NCI-H1930 (cell line): ENCODE results near the gene ZNF318.
"Not testable (repeated sequence)": the region's sequence is repeated elsewhere in the genome, so short reads cannot be mapped to it uniquely, and the experiment has no call there.

Experiments
- DNase-seq, 2 experiments: peaks; one replicate each; lab custom pipeline; 2025; lab: John Stamatoyannopoulos, UW

The ZNF318 gene, protein sequence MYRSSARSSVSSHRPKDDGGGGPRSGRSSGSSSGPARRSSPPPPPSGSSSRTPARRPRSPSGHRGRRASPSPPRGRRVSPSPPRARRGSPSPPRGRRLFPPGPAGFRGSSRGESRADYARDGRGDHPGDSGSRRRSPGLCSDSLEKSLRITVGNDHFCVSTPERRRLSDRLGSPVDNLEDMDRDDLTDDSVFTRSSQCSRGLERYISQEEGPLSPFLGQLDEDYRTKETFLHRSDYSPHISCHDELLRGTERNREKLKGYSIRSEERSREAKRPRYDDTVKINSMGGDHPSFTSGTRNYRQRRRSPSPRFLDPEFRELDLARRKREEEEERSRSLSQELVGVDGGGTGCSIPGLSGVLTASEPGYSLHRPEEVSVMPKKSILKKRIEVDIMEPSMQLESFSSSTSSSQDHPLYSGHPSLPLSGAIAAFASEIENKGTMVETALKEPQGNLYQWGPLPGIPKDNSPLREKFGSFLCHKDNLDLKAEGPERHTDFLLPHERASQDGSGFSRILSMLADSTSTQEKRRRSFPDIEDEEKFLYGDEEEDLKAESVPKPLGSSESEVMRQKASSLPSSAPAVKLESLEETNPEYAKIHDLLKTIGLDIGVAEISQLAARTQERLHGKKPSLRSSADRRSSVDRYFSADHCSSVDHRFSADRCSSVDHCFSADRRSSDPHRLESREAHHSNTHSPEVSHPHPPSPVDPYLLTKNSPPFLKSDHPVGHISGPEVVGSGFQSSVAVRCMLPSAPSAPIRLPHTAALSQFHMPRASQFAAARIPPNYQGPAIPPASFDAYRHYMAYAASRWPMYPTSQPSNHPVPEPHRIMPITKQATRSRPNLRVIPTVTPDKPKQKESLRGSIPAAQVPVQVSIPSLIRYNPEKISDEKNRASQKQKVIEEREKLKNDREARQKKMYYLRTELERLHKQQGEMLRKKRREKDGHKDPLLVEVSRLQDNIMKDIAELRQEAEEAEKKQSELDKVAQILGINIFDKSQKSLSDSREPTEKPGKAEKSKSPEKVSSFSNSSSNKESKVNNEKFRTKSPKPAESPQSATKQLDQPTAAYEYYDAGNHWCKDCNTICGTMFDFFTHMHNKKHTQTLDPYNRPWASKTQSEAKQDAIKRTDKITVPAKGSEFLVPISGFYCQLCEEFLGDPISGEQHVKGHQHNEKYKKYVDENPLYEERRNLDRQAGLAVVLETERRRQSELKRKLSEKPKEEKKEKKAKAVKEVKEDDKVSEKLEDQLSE (N-terminal part only)

DNA sequence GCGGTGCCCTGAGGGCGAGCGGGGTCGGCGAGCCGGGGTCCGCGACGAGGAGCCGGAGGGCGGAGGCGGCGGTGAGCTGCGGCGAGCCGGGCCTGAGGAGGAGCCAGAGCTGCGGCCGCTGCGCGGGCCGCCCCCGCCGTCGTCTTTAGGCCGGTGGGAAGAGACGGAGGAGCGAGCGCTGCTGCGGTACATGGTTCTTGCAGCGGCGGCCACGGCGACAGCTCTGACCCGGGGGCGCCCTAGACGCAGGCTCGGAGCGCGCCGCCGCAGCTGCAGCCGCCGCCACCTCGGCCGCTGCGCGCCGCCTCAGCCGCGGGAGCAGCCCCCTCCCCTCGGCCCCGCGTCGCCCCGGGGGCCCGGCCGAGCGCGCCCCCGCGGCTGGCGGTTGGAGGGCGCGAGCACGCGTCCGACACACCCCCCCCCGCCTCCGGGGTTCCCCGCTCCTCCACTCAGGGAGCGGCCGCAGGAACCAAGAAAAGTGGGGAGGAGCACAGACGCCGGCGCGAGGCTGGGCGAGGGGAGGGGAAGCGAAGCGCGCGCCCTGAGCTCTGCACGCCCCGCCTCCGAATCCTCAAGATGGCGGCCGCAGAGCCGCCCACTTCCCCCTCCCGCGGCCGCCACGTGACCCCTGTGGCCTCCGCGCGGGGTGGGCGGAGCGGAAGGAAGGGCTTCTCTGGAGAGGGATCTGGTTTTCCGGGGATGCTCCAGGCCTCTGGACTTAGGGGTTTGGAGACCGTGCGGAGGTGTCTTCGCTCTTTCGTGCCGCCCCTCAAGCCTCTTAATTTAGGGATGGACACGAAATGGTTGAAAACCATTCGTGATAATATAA is at the start of gene ZNF318:
Gene ZNF318, minus strand, starts transcription at position 474 of the 829 bp plus-strand sequence. Its CDS starts 282 bp downstream, at position 192.
- peak; percentile 96 to 98 for DNase-seq

GRCh38 chr6:43416935-43417334 is 47.5 kb upstream of the ZNF318 start:
- DNase-seq = no peak

- DNase-seq = not testable (repeated sequence)
Observed at GRCh38 chr6:43415275-43415674, 45.8 kb upstream of the ZNF318 start.

DNA sequence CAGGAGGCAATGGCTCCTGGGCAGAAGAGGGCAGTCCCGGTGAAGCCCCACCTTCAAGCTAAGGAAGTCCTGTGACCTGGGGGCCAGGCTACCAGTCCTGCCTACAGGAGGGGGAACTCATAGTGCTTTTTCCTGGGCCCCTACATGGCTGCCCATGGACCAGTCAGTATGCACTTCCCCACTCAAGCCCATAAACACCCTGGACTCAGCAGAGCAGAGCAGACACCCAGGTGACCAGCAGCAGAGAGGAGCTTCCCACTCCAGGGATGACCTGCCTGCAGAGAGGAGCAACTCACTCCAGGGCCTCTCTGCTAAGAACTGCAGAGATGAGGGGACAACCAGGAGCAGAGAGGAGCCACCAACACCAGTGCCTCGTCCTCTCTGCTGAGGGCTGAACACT is 43.6 kb upstream of the ZNF318 start:
- no peak for DNase-seq

DNA sequence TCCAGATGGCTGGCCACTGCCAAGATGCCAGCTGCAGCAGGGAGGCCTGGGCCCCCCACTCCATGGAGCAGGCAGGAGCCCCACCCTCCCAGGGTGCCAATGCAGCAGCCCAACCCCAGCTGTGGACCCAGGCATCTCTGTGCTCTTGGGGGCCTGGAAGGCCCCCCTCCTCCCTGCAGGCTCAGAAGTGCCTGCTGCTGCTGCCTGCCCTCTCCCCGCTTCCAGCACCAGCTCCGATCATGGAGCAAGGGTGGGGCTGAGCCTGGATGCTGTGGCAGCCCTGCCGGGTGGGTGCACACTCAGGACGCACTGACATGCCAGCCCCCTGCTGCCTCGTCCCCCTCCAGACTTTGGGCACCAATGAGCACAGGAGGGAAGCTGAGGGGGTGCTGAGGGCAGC is 43.1 kb upstream of the ZNF318 start:
- DNase-seq = no peak

DNA sequence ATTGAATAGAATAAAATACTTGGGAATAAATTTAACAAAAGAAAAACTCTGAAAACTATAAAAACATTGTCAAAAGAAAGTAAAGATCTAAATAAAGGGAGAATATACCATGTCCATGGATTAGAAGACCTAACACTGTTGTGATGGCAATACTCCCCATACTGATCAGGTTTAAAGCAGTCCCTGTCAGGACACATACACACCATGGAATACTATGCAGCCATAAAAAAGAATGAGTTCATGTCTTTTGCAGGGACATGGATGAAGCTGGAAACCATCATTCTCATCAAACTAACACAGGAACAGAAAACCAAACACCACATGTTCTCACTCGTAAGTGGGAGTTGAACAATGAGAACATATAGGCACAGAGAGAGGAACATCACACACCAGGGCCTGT is 41.3 kb upstream of the ZNF318 start:
- not testable (repeated sequence) for DNase-seq

- DNase-seq = no peak
Observed at GRCh38 chr6:43408259-43408658, 38.8 kb upstream of the ZNF318 start.

- DNase-seq = no peak
Observed at GRCh38 chr6:43407296-43407695, 37.8 kb upstream of the ZNF318 start.

GRCh38 chr6:43405354-43405753 is 35.9 kb upstream of the ZNF318 start:
- no peak for DNase-seq

DNA sequence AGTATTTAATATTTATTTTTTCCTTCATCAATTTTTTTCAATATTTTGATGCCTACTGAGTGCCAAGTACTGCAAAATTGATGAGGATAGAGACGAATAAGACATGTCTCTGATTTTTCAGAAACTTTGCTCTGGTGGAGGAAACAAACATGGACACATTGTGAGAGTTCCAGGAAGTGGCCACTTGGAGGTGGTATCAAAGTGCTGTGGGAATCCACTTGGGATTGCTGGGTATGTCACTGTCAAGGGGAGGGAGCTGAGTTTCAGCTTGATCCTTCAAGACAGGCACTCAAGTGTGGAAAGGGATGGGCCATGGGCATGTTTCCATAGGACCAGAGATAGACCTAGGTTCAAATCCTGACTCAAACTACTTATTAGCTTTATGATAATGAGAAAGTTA is 33.4 kb upstream of the ZNF318 start:
- no peak for DNase-seq

- no peak for DNase-seq
Observed at GRCh38 chr6:43401730-43402129, 32.3 kb upstream of the ZNF318 start.

GRCh38 chr6:43399932-43400487 is 30.6 kb upstream of the ZNF318 start:
- no peak for DNase-seq

DNA sequence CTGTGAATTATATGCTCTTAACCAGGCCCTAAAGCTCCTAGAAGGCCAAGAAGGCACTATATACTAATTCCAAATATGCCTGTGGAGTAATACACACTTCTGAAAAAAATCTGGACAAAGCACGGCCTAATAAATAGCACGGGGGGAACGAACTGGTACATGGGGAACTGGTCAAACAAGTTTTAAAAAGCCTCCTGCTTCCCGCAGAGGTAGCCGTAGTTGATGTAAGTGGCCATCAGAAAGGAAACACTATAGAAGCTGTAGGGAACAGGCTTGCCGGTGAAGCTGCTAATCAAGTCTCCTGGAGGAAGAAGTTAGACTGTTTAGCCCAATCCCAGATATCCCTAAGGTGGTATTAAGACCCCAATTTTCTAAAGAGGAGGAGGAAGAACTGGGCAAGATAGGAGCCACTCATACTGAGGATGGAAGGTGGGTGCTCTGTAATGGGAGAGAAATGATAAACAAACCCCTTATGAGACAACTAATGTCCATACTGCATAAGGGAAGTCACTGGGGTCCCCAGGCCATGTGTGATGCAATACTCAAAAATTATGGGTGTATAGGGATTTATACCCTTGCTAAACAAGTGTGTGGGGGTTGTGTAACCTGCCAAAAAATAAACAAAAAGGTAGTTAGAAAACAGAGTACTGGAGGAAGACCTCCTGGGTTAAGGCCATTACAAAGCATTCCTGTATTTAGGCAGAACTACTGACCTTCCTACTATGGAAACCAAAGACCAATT is 27.1 kb upstream of the ZNF318 start:
- DNase-seq = no peak

GRCh38 chr6:43395776-43396175 is 26.3 kb upstream of the ZNF318 start:
- DNase-seq = no peak

- no peak for DNase-seq
Observed at GRCh38 chr6:43394982-43395381, 25.5 kb upstream of the ZNF318 start.

GRCh38 chr6:43393602-43394001 is 24.2 kb upstream of the ZNF318 start:
- no peak for DNase-seq

DNA sequence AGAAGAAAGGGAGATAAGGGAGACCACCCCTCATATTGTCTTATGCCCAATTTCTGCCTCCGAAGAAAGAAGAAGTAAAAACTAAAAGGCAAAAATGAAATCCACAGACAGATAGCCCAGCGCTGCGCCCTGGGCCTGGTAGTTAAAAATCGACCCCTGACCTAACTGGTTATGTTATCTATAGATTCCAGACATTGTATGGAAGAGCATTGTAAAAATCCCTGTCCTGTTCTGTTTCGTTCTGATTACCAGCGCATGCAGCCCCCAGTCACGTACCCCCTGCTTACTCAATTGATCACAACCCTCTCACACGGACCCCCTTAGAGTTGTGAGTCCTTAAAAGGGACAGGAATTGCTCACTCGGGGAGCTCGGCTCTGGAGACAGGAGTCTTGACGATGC is 23.7 kb upstream of the ZNF318 start:
- DNase-seq = not testable (repeated sequence)

DNA sequence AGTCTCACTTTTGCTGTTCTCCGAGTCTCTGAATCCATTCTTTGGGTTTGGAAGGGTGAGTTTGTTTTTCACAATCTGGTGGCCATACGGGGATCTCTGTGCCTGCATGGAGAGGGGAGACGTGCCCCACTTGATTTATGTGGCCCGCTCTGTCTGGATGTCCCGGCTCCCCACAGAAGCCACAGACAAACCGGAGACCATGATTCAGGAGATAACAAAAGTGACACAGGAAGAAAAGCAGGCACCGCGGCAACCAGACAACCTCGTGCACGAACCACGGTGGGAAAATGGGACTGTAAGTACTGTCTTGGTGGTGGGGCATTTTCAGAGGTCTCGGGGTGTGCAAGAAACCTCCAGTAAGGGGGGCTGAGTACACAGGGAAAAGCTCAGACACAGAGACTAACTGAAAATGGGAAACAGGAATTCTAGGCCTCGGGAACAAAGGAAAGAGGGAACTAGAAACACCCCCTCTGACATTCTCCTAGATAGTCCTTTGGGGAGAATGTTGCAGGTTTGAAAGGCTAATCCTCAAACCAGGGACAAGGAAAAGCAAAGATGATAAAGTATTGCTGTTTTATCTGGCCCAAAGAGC is 22.1 kb upstream of the ZNF318 start:
- no peak for DNase-seq

GRCh38 chr6:43390753-43391439 is 21.4 kb upstream of the ZNF318 start:
- not testable (repeated sequence) for DNase-seq
